ENCODE measurements around the gene SEC14L6.

DNA sequence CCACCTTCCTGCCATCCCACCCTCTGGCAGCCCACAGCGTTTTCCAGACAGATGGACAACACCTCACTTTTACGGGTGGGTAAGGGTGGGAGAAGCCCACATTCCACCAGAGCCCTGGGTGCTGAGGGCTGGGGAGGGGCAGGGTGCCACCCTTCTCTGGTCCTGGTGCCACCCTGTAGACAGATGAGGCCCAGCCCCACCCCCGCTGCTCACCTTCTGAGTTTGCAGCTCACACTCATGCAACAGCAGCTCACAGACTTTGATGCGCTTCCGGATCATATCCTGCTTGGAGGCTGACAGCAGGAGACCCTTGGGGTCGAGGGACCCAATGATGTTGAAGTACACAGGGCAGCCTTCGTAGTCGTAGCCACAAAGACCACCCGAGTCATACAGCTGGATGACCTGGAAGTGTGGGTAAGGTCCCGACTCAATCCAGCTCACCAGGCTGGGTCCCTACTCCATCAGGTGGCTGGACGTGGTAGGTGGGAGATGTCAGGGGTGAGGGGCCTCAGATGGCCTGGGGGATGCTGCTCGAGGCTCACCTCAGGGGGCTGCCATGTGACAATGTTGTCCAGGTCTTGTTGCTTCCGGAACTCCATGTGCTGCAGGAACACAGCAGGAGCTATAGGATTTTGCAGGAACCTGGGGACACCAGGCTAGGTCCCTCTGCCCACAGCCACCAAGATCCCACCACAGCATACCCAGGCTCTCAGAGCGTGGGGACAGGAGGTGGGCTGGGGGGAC, 51.3 kb downstream of the SEC14L6 start:
- TF ChIP-seq, protein P1, sequence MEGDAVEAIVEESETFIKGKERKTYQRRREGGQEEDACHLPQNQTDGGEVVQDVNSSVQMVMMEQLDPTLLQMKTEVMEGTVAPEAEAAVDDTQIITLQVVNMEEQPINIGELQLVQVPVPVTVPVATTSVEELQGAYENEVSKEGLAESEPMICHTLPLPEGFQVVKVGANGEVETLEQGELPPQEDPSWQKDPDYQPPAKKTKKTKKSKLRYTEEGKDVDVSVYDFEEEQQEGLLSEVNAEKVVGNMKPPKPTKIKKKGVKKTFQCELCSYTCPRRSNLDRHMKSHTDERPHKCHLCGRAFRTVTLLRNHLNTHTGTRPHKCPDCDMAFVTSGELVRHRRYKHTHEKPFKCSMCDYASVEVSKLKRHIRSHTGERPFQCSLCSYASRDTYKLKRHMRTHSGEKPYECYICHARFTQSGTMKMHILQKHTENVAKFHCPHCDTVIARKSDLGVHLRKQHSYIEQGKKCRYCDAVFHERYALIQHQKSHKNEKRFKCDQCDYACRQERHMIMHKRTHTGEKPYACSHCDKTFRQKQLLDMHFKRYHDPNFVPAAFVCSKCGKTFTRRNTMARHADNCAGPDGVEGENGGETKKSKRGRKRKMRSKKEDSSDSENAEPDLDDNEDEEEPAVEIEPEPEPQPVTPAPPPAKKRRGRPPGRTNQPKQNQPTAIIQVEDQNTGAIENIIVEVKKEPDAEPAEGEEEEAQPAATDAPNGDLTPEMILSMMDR (conservative IDR thresholded peaks at IDR 0.05; ENCODE audit: low read length), result no peak
- TF ChIP-seq EZH2phosphoT487 (IDR thresholded peaks at IDR 0.05; ENCODE audit: borderline replicate concordance), result no peak
